HG02588 (cell line): Measurements from ENCODE around the gene GRWD1.

ENCODE experiments used
- ATAC-seq: cut with Tn5 transposase; IDR thresholded peaks from one replicate; pipeline ENCODE4 v1.9.1; 2021; ENCODE audit warnings: mild to moderate bottlenecking, moderate library complexity; ENCODE audit not compliant: unreplicated experiment

Gene GRWD1

GRCh38 chr19:48455908-48456562 lies 10.3 kb downstream of the GRWD1 start:
- no peak for ATAC-seq

GRCh38 chr19:48456864-48457263 lies 11.1 kb downstream of the GRWD1 start:
- ATAC-seq: no peak

GRCh38 chr19:48458016-48458415 lies 12.2 kb downstream of the GRWD1 start:
- ATAC-seq: no peak

GRCh38 chr19:48461651-48461981 lies 15.8 kb downstream of the GRWD1 start:
- ATAC-seq: no peak

- no peak for ATAC-seq
Observed at GRCh38 chr19:48461982-48462655, 16.3 kb downstream of the GRWD1 start.

- ATAC-seq: no peak
Observed at GRCh38 chr19:48465215-48465614, 19.4 kb downstream of the GRWD1 start.

- no peak for ATAC-seq
Observed at GRCh38 chr19:48466561-48467325, 21.0 kb downstream of the GRWD1 start.

- ATAC-seq: peak; percentile 83
Observed at GRCh38 chr19:48468772-48469288, 23.0 kb downstream of the GRWD1 start.

- peak; percentile 20 for ATAC-seq
Observed at GRCh38 chr19:48469289-48469881, 23.6 kb downstream of the GRWD1 start, which contains the start of gene CYTH2. TSS of gene CYTH2 (plus strand) at chr19:48469369. CDS start at chr19:48469508, 139 bp downstream.

- no peak for ATAC-seq
Observed at GRCh38 chr19:48469934-48470680, 24.3 kb downstream of the GRWD1 start.

GRCh38 chr19:48470856-48471255 lies 25.1 kb downstream of the GRWD1 start:
- no peak for ATAC-seq

- ATAC-seq: no peak
Observed at GRCh38 chr19:48471836-48472235, 26.1 kb downstream of the GRWD1 start.

GRCh38 chr19:48473161-48473966 lies 27.6 kb downstream of the GRWD1 start:
- no peak for ATAC-seq

- no peak for ATAC-seq
Observed at GRCh38 chr19:48474084-48474592, 28.4 kb downstream of the GRWD1 start.

GRCh38 chr19:48475369-48476068 lies 29.7 kb downstream of the GRWD1 start:
- no peak for ATAC-seq

- no peak for ATAC-seq
Observed at GRCh38 chr19:48476176-48476575, 30.4 kb downstream of the GRWD1 start.

GRCh38 chr19:48477067-48477685 lies 31.4 kb downstream of the GRWD1 start:
- ATAC-seq: no peak

- ATAC-seq: no peak
Observed at GRCh38 chr19:48477698-48478338, 32.0 kb downstream of the GRWD1 start.
